CD8-positive, alpha-beta memory T cell (primary cell): Measurements from ENCODE around the gene AKAP10. TPM values are rescaled to one million over a fixed set of nuclear protein-coding genes. Genes with fewer than 3 reads are reported as not detected.

ENCODE experiments used
- CTCF ChIA-PET: fragments of 350-600 bp; sonication (Branson Sonifier 250); formaldehyde crosslinking; loops from one replicate; lab custom pipeline; 2021; ENCODE audit warnings: antibody characterized with exemption; lab: Charles Lee
- POLR2A ChIA-PET: fragments of 350-600 bp; sonication (Branson Sonifier 250); formaldehyde crosslinking; loops from one replicate; lab custom pipeline; 2021; ENCODE audit warnings: antibody characterized with exemption; lab: Charles Lee
- DNase-seq, 5 donors: peaks; one replicate each; pipeline versions ENCODE4 v3.0.0 to v3.0.0-alpha.2; 2020 to 2022; ENCODE audit warnings: mixed read lengths in 1 of 5
- H3K27ac ChIP-seq: one replicate; pipeline ENCODE4 v1.7.0; 2013; ENCODE audit warnings: low read depth, mild to moderate bottlenecking, low read length, moderate library complexity
- H3K27me3 ChIP-seq: 2 replicates; pipeline ENCODE4 v1.7.0; 2013; ENCODE audit warnings: low read length, mild to moderate bottlenecking; ENCODE audit not compliant: insufficient read depth, poor library complexity, severe bottlenecking
- H3K36me3 ChIP-seq: 2 replicates; pipeline ENCODE4 v1.7.0; 2013; ENCODE audit warnings: mild to moderate bottlenecking, low read length, moderate library complexity; ENCODE audit not compliant: insufficient read depth
- H3K4me1 ChIP-seq: 2 replicates; pipeline ENCODE4 v1.7.0; 2013; ENCODE audit warnings: mild to moderate bottlenecking, low read length, moderate library complexity; ENCODE audit not compliant: insufficient read depth
- H3K4me3 ChIP-seq: 2 replicates; pipeline ENCODE4 v1.7.0; 2013; ENCODE audit warnings: mild to moderate bottlenecking, low read length
- H3K9me3 ChIP-seq: 2 replicates; pipeline ENCODE4 v1.7.0; 2013; ENCODE audit warnings: mild to moderate bottlenecking, low read length
- H3K27ac Mint-ChIP-seq, 8 donors: one replicate each; pipeline ENCODE4 v1.8.0; 2020 to 2021; ENCODE audit warnings: mixed read lengths in 8 of 8, mild to moderate bottlenecking in 6 of 8, inconsistent platforms in 3 of 8, moderate library complexity in 3 of 8
- H3K27me3 Mint-ChIP-seq, 2 donors: one replicate each; pipeline ENCODE4 v1.8.0; 2020 to 2021; ENCODE audit warnings: mixed read lengths in 2 of 2, mild to moderate bottlenecking in 1 of 2, moderate library complexity in 1 of 2
- H3K36me3 Mint-ChIP-seq, 3 donors: one replicate each; pipeline ENCODE4 v1.8.0; 2020 to 2021; ENCODE audit warnings: mixed read lengths in 3 of 3, inconsistent platforms in 1 of 3, mild to moderate bottlenecking in 1 of 3
- H3K4me1 Mint-ChIP-seq, 3 donors: one replicate each; pipeline ENCODE4 v1.8.0; 2020 to 2021; ENCODE audit warnings: mixed read lengths in 3 of 3, inconsistent platforms in 1 of 3, mild to moderate bottlenecking in 1 of 3
- H3K4me3 Mint-ChIP-seq, 7 donors: one replicate each; pipeline ENCODE4 v1.8.0; 2020 to 2021; ENCODE audit warnings: mixed read lengths in 7 of 7, mild to moderate bottlenecking in 6 of 7, moderate library complexity in 4 of 7, inconsistent platforms in 2 of 7
- H3K9me3 Mint-ChIP-seq, 5 donors: one replicate each; pipeline ENCODE4 v1.8.0; 2020 to 2022; ENCODE audit warnings: mixed read lengths in 5 of 5, mild to moderate bottlenecking in 3 of 5, moderate library complexity in 2 of 5, inconsistent platforms in 1 of 5
- polyA plus RNA-seq: library from polyadenylated mRNA; unstranded; fragments of 300-500 nt; fragmentation: Illumina TruSeq; gene quantifications from one replicate; pipeline ENCODE4 v1.2.3, GENCODE V29; 2021
- total RNA-seq, 2 experiments: library from RNA; stranded (reverse); gene quantifications; one replicate each; pipeline ENCODE4 v1.2.3, GENCODE V29; 2021

AKAP10 gene
- total and polyA plus RNA-seq, 3 experiments from 2014 or later = 24.1 to 32.6 (median 31.7) TPM

GRCh38 chr17:19935169-19935568 lies 42.5 kb downstream of the AKAP10 start:
- H3K27me3 Mint-ChIP-seq = no peaks in the 10 kb centered on the region
- no peak for DNase-seq
- peaks cover 0 to 79% (median 13%) of the 10 kb centered on the region in 3 donors for H3K36me3 Mint-ChIP-seq
- Histone ChIP-seq H3K27ac (no peak overlapping the region), H3K27me3 (no peaks in the 10 kb centered on the region), H3K9me3 (no peaks in the 10 kb centered on the region), H3K4me1 (no peaks in the 10 kb centered on the region), H3K36me3 (peaks cover 17% of the 10 kb centered on the region), H3K4me3 (no peak overlapping the region)
- H3K9me3 Mint-ChIP-seq = no peaks in the 10 kb centered on the region
- no peak overlapping the region for H3K27ac Mint-ChIP-seq
- ChIA-PET POLR2A (no interaction called here), CTCF (no interaction called here)
- peaks cover 0 to 4% (median 3%) of the 10 kb centered on the region in 3 donors for H3K4me1 Mint-ChIP-seq
- H3K4me3 Mint-ChIP-seq = no peak overlapping the region

- H3K4me1 Mint-ChIP-seq = peaks cover 0 to 6% (median 1%) of the 10 kb centered on the region in 3 donors
- H3K9me3 ChIP-seq = no peaks in the 10 kb centered on the region
- no peak overlapping the region for H3K27ac ChIP-seq
- peaks cover 17% of the 10 kb centered on the region for H3K36me3 ChIP-seq
- no peaks in the 10 kb centered on the region for H3K27me3 ChIP-seq
- no peaks in the 10 kb centered on the region for H3K9me3 Mint-ChIP-seq
- ChIA-PET CTCF (no interaction called here), POLR2A (no interaction called here)
- no peaks in the 10 kb centered on the region for H3K4me1 ChIP-seq
- no peak for DNase-seq
- peaks cover 4 to 76% (median 13%) of the 10 kb centered on the region in 3 donors for H3K36me3 Mint-ChIP-seq
- no peak overlapping the region for H3K27ac Mint-ChIP-seq
- no peaks in the 10 kb centered on the region for H3K27me3 Mint-ChIP-seq
- H3K4me3 ChIP-seq = no peak overlapping the region
- no peak overlapping the region for H3K4me3 Mint-ChIP-seq
These were observed 44.0 kb downstream of the AKAP10 start for GRCh38 chr17:19933628-19934027.

GRCh38 chr17:19933221-19933620 lies 44.4 kb downstream of the AKAP10 start:
- Histone ChIP-seq H3K27me3 (no peaks in the 10 kb centered on the region), H3K27ac (no peak overlapping the region), H3K36me3 (peaks cover 17% of the 10 kb centered on the region), H3K9me3 (no peaks in the 10 kb centered on the region), H3K4me1 (no peaks in the 10 kb centered on the region), H3K4me3 (no peak overlapping the region)
- POLR2A ChIA-PET = no interaction called here
- DNase-seq = no peak
- no peaks in the 10 kb centered on the region for H3K27me3 Mint-ChIP-seq
- CTCF ChIA-PET = no interaction called here
- no peaks in the 10 kb centered on the region for H3K9me3 Mint-ChIP-seq
- no peak overlapping the region for H3K27ac Mint-ChIP-seq
- H3K4me1 Mint-ChIP-seq = peaks cover 0 to 6% (median 1%) of the 10 kb centered on the region in 3 donors
- no peak overlapping the region for H3K4me3 Mint-ChIP-seq
- H3K36me3 Mint-ChIP-seq = peaks cover 6 to 76% (median 13%) of the 10 kb centered on the region in 3 donors

- H3K27me3 Mint-ChIP-seq = no peaks in the 10 kb centered on the region
- H3K4me3 Mint-ChIP-seq = no peak overlapping the region
- no peaks in the 10 kb centered on the region for H3K4me1 ChIP-seq
- peaks cover 6 to 82% (median 21%) of the 10 kb centered on the region in 3 donors for H3K36me3 Mint-ChIP-seq
- no peaks in the 10 kb centered on the region for H3K9me3 ChIP-seq
- H3K9me3 Mint-ChIP-seq = no peaks in the 10 kb centered on the region
- H3K27ac Mint-ChIP-seq = peak overlapping the region in 1 of 8 donors; percentile 19
- ChIA-PET POLR2A (no interaction called here), CTCF (no interaction called here)
- no peaks in the 10 kb centered on the region for H3K27me3 ChIP-seq
- H3K27ac ChIP-seq = no peak overlapping the region
- peaks cover 5% of the 10 kb centered on the region for H3K36me3 ChIP-seq
- DNase-seq = no peak
- H3K4me1 Mint-ChIP-seq = peaks cover 0 to 15% (median 6%) of the 10 kb centered on the region in 3 donors
- H3K4me3 ChIP-seq = no peak overlapping the region
These were observed 49.3 kb downstream of the AKAP10 start for GRCh38 chr17:19928299-19928698.

- POLR2A ChIA-PET = no interaction called here
- H3K4me1 Mint-ChIP-seq = peaks cover 5 to 9% (median 8%) of the 10 kb centered on the region in 3 donors
- H3K27me3 ChIP-seq = no peaks in the 10 kb centered on the region
- no peak for DNase-seq
- no peaks in the 10 kb centered on the region for H3K9me3 ChIP-seq
- no peaks in the 10 kb centered on the region for H3K27me3 Mint-ChIP-seq
- H3K27ac Mint-ChIP-seq = peak overlapping the region in 4 of 8 donors; percentile 12 to 84 (median 39)
- H3K27ac ChIP-seq = no peak overlapping the region
- no peak overlapping the region for H3K4me3 Mint-ChIP-seq
- H3K9me3 Mint-ChIP-seq = no peaks in the 10 kb centered on the region
- peaks cover 8 to 78% (median 12%) of the 10 kb centered on the region in 3 donors for H3K36me3 Mint-ChIP-seq
- CTCF ChIA-PET = no interaction called here
- no peak overlapping the region for H3K4me3 ChIP-seq
- H3K36me3 ChIP-seq = peaks cover 23% of the 10 kb centered on the region
- no peaks in the 10 kb centered on the region for H3K4me1 ChIP-seq
These were observed 62.2 kb downstream of the AKAP10 start for GRCh38 chr17:19915245-19915978.

- Histone ChIP-seq H3K27ac (no peak overlapping the region), H3K36me3 (peaks cover 47% of the 10 kb centered on the region), H3K27me3 (no peaks in the 10 kb centered on the region), H3K4me1 (no peaks in the 10 kb centered on the region), H3K4me3 (no peak overlapping the region), H3K9me3 (no peaks in the 10 kb centered on the region)
- DNase-seq = no peak
- Mint-ChIP-seq H3K27ac (peak overlapping the region in 3 of 8 donors; percentile 5 to 87 (median 10)), H3K27me3 (no peaks in the 10 kb centered on the region), H3K4me1 (peaks cover 5% of the 10 kb centered on the region in 3 donors), H3K36me3 (peaks cover 7 to 84% (median 23%) of the 10 kb centered on the region in 3 donors), H3K9me3 (no peaks in the 10 kb centered on the region), H3K4me3 (no peak overlapping the region)
- POLR2A ChIA-PET = no interaction called here
- CTCF ChIA-PET = interaction anchor here (1.9 kb wide), 1 partner anchor 12 kb away, joined by 4 read pairs; no protein-coding TSS in a partner anchor
These were observed 66.6 kb downstream of the AKAP10 start for GRCh38 chr17:19911033-19911432.

- Mint-ChIP-seq H3K36me3 (peaks cover 3 to 82% (median 24%) of the 10 kb centered on the region in 3 donors), H3K4me1 (no peaks in the 10 kb centered on the region)
- H3K36me3 ChIP-seq = peaks cover 48% of the 10 kb centered on the region
These were observed 68.5 kb downstream of the AKAP10 start for GRCh38 chr17:19909139-19909538.

GRCh38 chr17:19905502-19905901 lies 72.1 kb downstream of the AKAP10 start:
- Mint-ChIP-seq H3K4me1 (no peaks in the 10 kb centered on the region), H3K4me3 (no peak overlapping the region), H3K36me3 (peaks cover 9 to 85% (median 27%) of the 10 kb centered on the region in 3 donors), H3K27me3 (no peaks in the 10 kb centered on the region), H3K9me3 (no peaks in the 10 kb centered on the region), H3K27ac (peak overlapping the region in 2 of 8 donors; percentile 40 to 78)
- H3K9me3 ChIP-seq = no peaks in the 10 kb centered on the region
- H3K27me3 ChIP-seq = no peaks in the 10 kb centered on the region
- H3K27ac ChIP-seq = no peak overlapping the region
- H3K4me3 ChIP-seq = no peak overlapping the region
- no peaks in the 10 kb centered on the region for H3K4me1 ChIP-seq
- DNase-seq = no peak
- H3K36me3 ChIP-seq = peaks cover 40% of the 10 kb centered on the region
- ChIA-PET CTCF (no interaction called here), POLR2A (no interaction called here)

More at GRCh38 chr17:19909139-19909538, 68.5 kb downstream of the AKAP10 start:
- Histone ChIP-seq H3K4me1 (no peaks in the 10 kb centered on the region), H3K27me3 (no peaks in the 10 kb centered on the region), H3K9me3 (no peaks in the 10 kb centered on the region), H3K27ac (no peak overlapping the region), H3K4me3 (no peak overlapping the region)
- H3K9me3 Mint-ChIP-seq = no peaks in the 10 kb centered on the region
- no peak for DNase-seq
- CTCF ChIA-PET = no interaction called here
- H3K27ac Mint-ChIP-seq = no peak overlapping the region
- H3K4me3 Mint-ChIP-seq = no peak overlapping the region
- POLR2A ChIA-PET = no interaction called here
- no peaks in the 10 kb centered on the region for H3K27me3 Mint-ChIP-seq
